SH-SY5Y (cell line): Measurements from ENCODE around the gene STMND1.

Source experiments
- GATA2 ChIP-seq: IDR thresholded peaks from 2 replicates; pipeline ENCODE4 v1.6.1; 2011; ENCODE audit warnings: mild to moderate bottlenecking, low read depth, low read length
- GATA3 ChIP-seq: IDR thresholded peaks from 2 replicates; pipeline ENCODE4 v1.6.1; 2011; ENCODE audit warnings: low read depth, mild to moderate bottlenecking, low read length, moderate library complexity

- TF ChIP-seq GATA2, result no peak
- no peak for TF ChIP-seq GATA3
Measured at GRCh38 chr6:17144016-17144415, 42.2 kb downstream of the STMND1 start.
